A673 (cell line): Measurements from ENCODE around the gene CAV3. TPM values are rescaled to one million over a fixed set of nuclear protein-coding genes. Genes with fewer than 3 reads are reported as not detected.

Experiments
- BruUV-seq: library from RNA; stranded (reverse); fragments of 400-500 nt; replicated peaks from 2 replicates; lab custom pipeline; 2021; lab: Mats Ljungman, UMichigan
- CTCF ChIA-PET: fragments of 300-600 bp; sonication (Branson Sonifier 250); formaldehyde crosslinking; loops from one replicate; lab custom pipeline; 2022; ENCODE audit warnings: antibody characterized with exemption; lab: Charles Lee
- POLR2A ChIA-PET: fragments of 300-600 bp; sonication (Branson Sonifier 250); formaldehyde crosslinking; loops from one replicate; lab custom pipeline; 2022; ENCODE audit warnings: antibody characterized with exemption; ENCODE audit not compliant: low non-redundant PET; lab: Charles Lee
- DNase-seq: peaks from one replicate; pipeline ENCODE4 v3.0.0-alpha.2; 2015; ENCODE audit warnings: low spot score
- H3K27ac ChIP-seq: fragments of 200-600 bp; sonication (generic); 2 replicates; pipeline ENCODE4 v1.5.1; 2016; ENCODE audit warnings: mixed run types, low read depth, mild to moderate bottlenecking, mixed read lengths, antibody characterized with exemption, low read length; ENCODE audit not compliant: poor library complexity, severe bottlenecking
- H3K27me3 ChIP-seq: fragments of 200-600 bp; sonication (generic); replicated peaks from 2 replicates; pipeline ENCODE4 v1.6.1; 2017; ENCODE audit warnings: mixed run types, low read depth, mild to moderate bottlenecking, mixed read lengths, antibody characterized with exemption, low read length; ENCODE audit not compliant: insufficient read depth, poor library complexity
- H3K36me3 ChIP-seq: fragments of 200-600 bp; sonication (generic); 2 replicates; pipeline ENCODE4 v1.6.1; 2016; ENCODE audit warnings: mixed run types, mild to moderate bottlenecking, mixed read lengths, antibody characterized with exemption, low read length; ENCODE audit not compliant: insufficient read depth, poor library complexity, severe bottlenecking
- H3K4me1 ChIP-seq: fragments of 200-600 bp; sonication (generic); 2 replicates; pipeline ENCODE4 v1.6.1; 2017; ENCODE audit warnings: mixed run types, mild to moderate bottlenecking, mixed read lengths, antibody characterized with exemption, low read length; ENCODE audit not compliant: insufficient read depth, poor library complexity, severe bottlenecking
- H3K4me3 ChIP-seq: fragments of 200-600 bp; sonication (generic); 2 replicates; pipeline ENCODE4 v1.5.1; 2016; ENCODE audit warnings: low read depth, mixed run types, mild to moderate bottlenecking, mixed read lengths, low read length; ENCODE audit not compliant: poor library complexity, severe bottlenecking
- H3K9me3 ChIP-seq: fragments of 200-600 bp; sonication (generic); 2 replicates; pipeline ENCODE4 v1.6.1; 2016; ENCODE audit warnings: mixed run types, low read depth, mild to moderate bottlenecking, mixed read lengths, antibody characterized with exemption, low read length; ENCODE audit not compliant: poor library complexity, severe bottlenecking
- EZH2 ChIP-seq: fragments of 200-600 bp; sonication (generic); IDR thresholded peaks from 2 replicates; pipeline ENCODE4 v1.6.1; 2017; ENCODE audit warnings: borderline replicate concordance, low read depth, mild to moderate bottlenecking, mixed read lengths, antibody characterized with exemption, low read length; ENCODE audit not compliant: poor library complexity, severe bottlenecking
- intact Hi-C: fragments of 100-400 bp; cut with micrococcal nuclease; formaldehyde crosslinking; loops from one replicate; pipeline ENCODE4 v1.10.0; 2022; ENCODE audit not compliant: unreplicated experiment
- total RNA-seq: library from RNA; stranded (reverse); gene quantifications from 2 replicates; pipeline ENCODE4 v1.2.3, GENCODE V29; 2021
- TF ChIP-seq, protein P1 (sequence below): fragments of 300-800, 200-600 bp; sonication (generic); conservative IDR thresholded peaks from 2 replicates; pipeline ENCODE4 v1.5.1; 2017; ENCODE audit warnings: low read depth, mild to moderate bottlenecking, antibody characterized with exemption, low read length, moderate library complexity, mixed read lengths

CAV3 gene
- total RNA-seq, 1 experiment from 2014 or later = not detected

DNA sequence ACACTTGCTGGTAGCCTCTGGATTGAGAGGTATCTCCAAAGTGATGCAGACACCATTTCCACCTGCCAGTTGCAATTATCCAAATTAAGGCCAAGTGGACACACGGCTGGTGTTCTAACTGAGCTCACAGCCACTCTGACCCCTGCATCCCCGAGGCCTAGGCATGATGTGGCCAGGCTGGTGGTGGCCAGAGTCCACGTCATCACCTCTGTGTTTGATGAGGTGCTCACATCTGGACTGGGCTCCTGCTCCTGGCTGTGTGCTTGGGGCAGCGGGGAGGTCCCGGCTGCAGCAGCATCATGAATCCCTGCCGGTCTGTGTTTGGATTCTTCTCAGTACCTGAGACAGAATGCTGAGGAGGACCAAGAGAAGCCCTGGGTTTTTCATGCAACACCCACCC is 30.9 kb downstream of the CAV3 start:
- H3K4me3 ChIP-seq = no peak overlapping the region
- intact Hi-C loops = no loop called here
- H3K36me3 ChIP-seq = no peaks in the 10 kb centered on the region
- POLR2A ChIA-PET = no interaction called here
- no peak for DNase-seq
- TF ChIP-seq, protein P1, sequence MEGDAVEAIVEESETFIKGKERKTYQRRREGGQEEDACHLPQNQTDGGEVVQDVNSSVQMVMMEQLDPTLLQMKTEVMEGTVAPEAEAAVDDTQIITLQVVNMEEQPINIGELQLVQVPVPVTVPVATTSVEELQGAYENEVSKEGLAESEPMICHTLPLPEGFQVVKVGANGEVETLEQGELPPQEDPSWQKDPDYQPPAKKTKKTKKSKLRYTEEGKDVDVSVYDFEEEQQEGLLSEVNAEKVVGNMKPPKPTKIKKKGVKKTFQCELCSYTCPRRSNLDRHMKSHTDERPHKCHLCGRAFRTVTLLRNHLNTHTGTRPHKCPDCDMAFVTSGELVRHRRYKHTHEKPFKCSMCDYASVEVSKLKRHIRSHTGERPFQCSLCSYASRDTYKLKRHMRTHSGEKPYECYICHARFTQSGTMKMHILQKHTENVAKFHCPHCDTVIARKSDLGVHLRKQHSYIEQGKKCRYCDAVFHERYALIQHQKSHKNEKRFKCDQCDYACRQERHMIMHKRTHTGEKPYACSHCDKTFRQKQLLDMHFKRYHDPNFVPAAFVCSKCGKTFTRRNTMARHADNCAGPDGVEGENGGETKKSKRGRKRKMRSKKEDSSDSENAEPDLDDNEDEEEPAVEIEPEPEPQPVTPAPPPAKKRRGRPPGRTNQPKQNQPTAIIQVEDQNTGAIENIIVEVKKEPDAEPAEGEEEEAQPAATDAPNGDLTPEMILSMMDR = no peak
- no peak for TF ChIP-seq EZH2
- H3K27ac ChIP-seq = no peak overlapping the region
- H3K9me3 ChIP-seq = no peaks in the 10 kb centered on the region
- no TSS peak for BruUV-seq
- CTCF ChIA-PET = no interaction called here
- peaks cover 6% of the 10 kb centered on the region for H3K27me3 ChIP-seq
- peaks cover 7% of the 10 kb centered on the region for H3K4me1 ChIP-seq

DNA sequence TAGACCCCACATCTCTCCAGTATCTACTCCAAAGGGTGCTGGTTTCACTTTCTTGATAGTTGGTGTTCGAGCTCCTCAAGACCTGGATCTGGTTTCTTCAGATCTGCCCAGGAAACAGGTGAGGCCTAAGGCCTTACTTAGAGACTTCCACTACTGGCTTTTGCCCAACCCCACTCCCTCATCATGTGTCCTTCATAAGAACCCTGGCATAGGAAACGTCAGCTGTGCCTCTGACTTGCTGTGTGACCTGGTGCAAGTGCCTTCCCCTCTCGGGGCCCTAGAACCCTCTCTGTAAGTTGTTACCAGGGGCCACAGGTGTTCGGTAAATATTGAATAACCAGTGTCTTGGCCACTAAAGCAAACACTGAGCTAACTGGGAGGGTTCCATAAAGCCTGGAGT is 31.9 kb downstream of the CAV3 start:
- POLR2A ChIA-PET = no interaction called here
- DNase-seq = no peak
- Histone ChIP-seq H3K9me3 (no peaks in the 10 kb centered on the region), H3K27ac (no peak overlapping the region), H3K27me3 (peaks cover 6% of the 10 kb centered on the region), H3K4me1 (peaks cover 7% of the 10 kb centered on the region), H3K36me3 (no peaks in the 10 kb centered on the region), H3K4me3 (no peak overlapping the region)
- BruUV-seq = no TSS peak
- CTCF ChIA-PET = no interaction called here
- intact Hi-C loops = no loop called here
- TF ChIP-seq, protein P1 = no peak
- TF ChIP-seq EZH2 = no peak

DNA sequence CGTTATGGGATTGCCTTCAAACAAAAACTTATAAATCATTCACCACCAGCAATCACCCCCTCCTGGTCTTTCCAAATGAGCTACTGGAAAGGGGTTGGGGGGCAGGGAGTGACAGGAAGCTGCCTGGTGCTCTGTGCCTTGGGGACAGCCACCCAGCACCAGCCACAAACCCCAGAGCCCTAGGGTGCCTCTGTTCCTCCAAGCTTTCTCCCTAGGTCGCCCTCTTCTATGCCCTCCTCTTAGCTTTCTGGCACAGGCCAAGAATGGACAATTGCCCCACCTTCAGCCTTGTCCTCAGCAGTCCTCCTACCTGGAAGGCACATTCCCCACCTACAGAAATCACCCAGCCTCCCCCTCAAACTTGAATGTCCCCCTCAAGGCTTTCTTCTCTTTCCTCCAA is 32.5 kb downstream of the CAV3 start:
- H3K4me3 ChIP-seq = no peak overlapping the region
- BruUV-seq = no TSS peak
- ChIA-PET CTCF (no interaction called here), POLR2A (no interaction called here)
- DNase-seq = no peak
- H3K27me3 ChIP-seq = peaks cover 6% of the 10 kb centered on the region
- H3K4me1 ChIP-seq = peaks cover 7% of the 10 kb centered on the region
- TF ChIP-seq, protein P1 = no peak
- no peak for TF ChIP-seq EZH2
- no peak overlapping the region for H3K27ac ChIP-seq
- H3K36me3 ChIP-seq = no peaks in the 10 kb centered on the region
- intact Hi-C loops = no loop called here
- H3K9me3 ChIP-seq = no peaks in the 10 kb centered on the region
